ENCODE measurements around the gene CNMD.
"Not testable (repeated sequence)": the region's sequence is repeated elsewhere in the genome, so short reads cannot be mapped to it uniquely, and the experiment has no call there.

- not testable (repeated sequence) for TF ChIP-seq CTCF (IDR thresholded peaks at IDR 0.05; ENCODE audit: control extremely low read depth in 1 of 3, insufficient read depth in 1 of 3, low read depth in 1 of 3, low read length in 3 of 3); POLR2AphosphoS5 (IDR thresholded peaks at IDR 0.05; ENCODE audit: low read depth, low read length); MAFK (IDR thresholded peaks at IDR 0.05; ENCODE audit: low read depth, low read length); ASH2L (IDR thresholded peaks at IDR 0.05; ENCODE audit: low read length); CEBPB (IDR thresholded peaks at IDR 0.05; ENCODE audit: low read depth, low read length); POLR2A (IDR thresholded peaks at IDR 0.05; ENCODE audit: control extremely low read depth in 1 of 2, low read depth in 2 of 2, low read length in 2 of 2); TEAD4 (IDR thresholded peaks at IDR 0.05; ENCODE audit: low read depth, low read length); CBX5 (IDR thresholded peaks at IDR 0.05; ENCODE audit: low read depth, low read length); BCL11A (IDR thresholded peaks at IDR 0.05; ENCODE audit: low read depth in 2 of 2, low read length in 2 of 2); CHD2 (IDR thresholded peaks at IDR 0.05; ENCODE audit: low read length)
Observed at GRCh38 chr13:52720904-52721303, 18.7 kb downstream of the CNMD start.

Measured in H1 (cell line).